ENCODE measurements around the gene DHRSX. TPM values are rescaled to one million over a fixed set of nuclear protein-coding genes. Genes with fewer than 3 reads are reported as not detected.

DHRSX gene
- total RNA-seq, 2 donors from 2014 or later = 19.6 to 21.6 TPM

- H3K36me3 Mint-ChIP-seq (ENCODE audit: low read depth) = peaks cover 50% of the 10 kb centered on the region
- H3K9me3 Mint-ChIP-seq = no peaks in the 10 kb centered on the region
- H3K27ac Mint-ChIP-seq = no peak overlapping the region
- H3K4me1 Mint-ChIP-seq = no peaks in the 10 kb centered on the region
- ATAC-seq (replicated peaks) = no peak
- H3K27me3 Mint-ChIP-seq = no peaks in the 10 kb centered on the region
- H3K4me3 Mint-ChIP-seq = no peak overlapping the region
Observed at GRCh38 chrX:2410279-2411020, 90.3 kb downstream of the DHRSX start.

- Mint-ChIP-seq H3K27me3 (no peaks in the 10 kb centered on the region), H3K4me1 (no peaks in the 10 kb centered on the region), H3K36me3 (ENCODE audit: low read depth) (peaks cover 53% of the 10 kb centered on the region)
Observed at GRCh38 chrX:2409796-2410195, 91.0 kb downstream of the DHRSX start.

GRCh38 chrX:2408856-2409255 lies 91.9 kb downstream of the DHRSX start:
- no peaks in the 10 kb centered on the region for H3K4me1 Mint-ChIP-seq
- H3K36me3 Mint-ChIP-seq (ENCODE audit: low read depth) = peaks cover 56% of the 10 kb centered on the region
- no peak for ATAC-seq (replicated peaks)
- H3K27ac Mint-ChIP-seq = no peak overlapping the region
- H3K9me3 Mint-ChIP-seq = no peaks in the 10 kb centered on the region
- H3K27me3 Mint-ChIP-seq = no peaks in the 10 kb centered on the region
- no peak overlapping the region for H3K4me3 Mint-ChIP-seq

More at GRCh38 chrX:2409796-2410195, 91.0 kb downstream of the DHRSX start:
- Mint-ChIP-seq H3K27ac (no peak overlapping the region), H3K9me3 (no peaks in the 10 kb centered on the region), H3K4me3 (no peak overlapping the region)
- no peak for ATAC-seq (replicated peaks)

GRCh38 chrX:2406891-2407518 lies 93.8 kb downstream of the DHRSX start:
- no peak for ATAC-seq (replicated peaks)
- Mint-ChIP-seq H3K27ac (no peak overlapping the region), H3K4me3 (no peak overlapping the region), H3K36me3 (ENCODE audit: low read depth) (peaks cover 68% of the 10 kb centered on the region), H3K9me3 (no peaks in the 10 kb centered on the region), H3K27me3 (no peaks in the 10 kb centered on the region), H3K4me1 (no peaks in the 10 kb centered on the region)

GRCh38 chrX:2404776-2405175 lies 96.0 kb downstream of the DHRSX start:
- Mint-ChIP-seq H3K36me3 (ENCODE audit: low read depth) (peaks cover 65% of the 10 kb centered on the region), H3K4me1 (no peaks in the 10 kb centered on the region), H3K9me3 (no peaks in the 10 kb centered on the region), H3K27me3 (no peaks in the 10 kb centered on the region), H3K4me3 (no peak overlapping the region), H3K27ac (no peak overlapping the region)
- ATAC-seq (replicated peaks) = no peak

GRCh38 chrX:2402361-2402690 lies 98.5 kb downstream of the DHRSX start:
- Mint-ChIP-seq H3K36me3 (ENCODE audit: low read depth) (peaks cover 40% of the 10 kb centered on the region), H3K9me3 (no peaks in the 10 kb centered on the region), H3K27me3 (no peaks in the 10 kb centered on the region), H3K4me1 (no peaks in the 10 kb centered on the region), H3K27ac (no peak overlapping the region), H3K4me3 (no peak overlapping the region)
- ATAC-seq (replicated peaks) = no peak

GRCh38 chrX:2401590-2402360 lies 99.0 kb downstream of the DHRSX start:
- Mint-ChIP-seq H3K4me1 (no peaks in the 10 kb centered on the region), H3K27ac (no peak overlapping the region), H3K4me3 (no peak overlapping the region), H3K27me3 (no peaks in the 10 kb centered on the region), H3K36me3 (ENCODE audit: low read depth) (peaks cover 35% of the 10 kb centered on the region), H3K9me3 (no peaks in the 10 kb centered on the region)
- no peak for ATAC-seq (replicated peaks)

- ATAC-seq (replicated peaks) = no peak
- H3K27ac Mint-ChIP-seq = no peak overlapping the region
- no peaks in the 10 kb centered on the region for H3K9me3 Mint-ChIP-seq
- H3K4me3 Mint-ChIP-seq = no peak overlapping the region
- no peaks in the 10 kb centered on the region for H3K27me3 Mint-ChIP-seq
- H3K4me1 Mint-ChIP-seq = no peaks in the 10 kb centered on the region
- H3K36me3 Mint-ChIP-seq (ENCODE audit: low read depth) = peaks cover 31% of the 10 kb centered on the region
Observed at GRCh38 chrX:2401201-2401589, 99.6 kb downstream of the DHRSX start.

GRCh38 chrX:2398064-2398656 lies 102.6 kb downstream of the DHRSX start:
- Mint-ChIP-seq H3K4me3 (no peak overlapping the region), H3K27ac (no peak overlapping the region), H3K9me3 (no peaks in the 10 kb centered on the region), H3K27me3 (no peaks in the 10 kb centered on the region), H3K36me3 (ENCODE audit: low read depth) (peaks cover 24% of the 10 kb centered on the region), H3K4me1 (no peaks in the 10 kb centered on the region)
- ATAC-seq (replicated peaks) = no peak

- Mint-ChIP-seq H3K27ac (no peak overlapping the region), H3K4me3 (no peak overlapping the region), H3K36me3 (ENCODE audit: low read depth) (peaks cover 20% of the 10 kb centered on the region), H3K27me3 (no peaks in the 10 kb centered on the region), H3K9me3 (no peaks in the 10 kb centered on the region), H3K4me1 (no peaks in the 10 kb centered on the region)
- no peak for ATAC-seq (replicated peaks)
Observed at GRCh38 chrX:2397229-2398063, 103.3 kb downstream of the DHRSX start.

- Mint-ChIP-seq H3K4me1 (no peaks in the 10 kb centered on the region), H3K27ac (no peak overlapping the region), H3K4me3 (no peak overlapping the region), H3K9me3 (peaks cover 3% of the 10 kb centered on the region), H3K27me3 (no peaks in the 10 kb centered on the region), H3K36me3 (ENCODE audit: low read depth) (peaks cover 24% of the 10 kb centered on the region)
- ATAC-seq (replicated peaks) = no peak
Observed at GRCh38 chrX:2395261-2395992, 105.3 kb downstream of the DHRSX start.

GRCh38 chrX:2391869-2392606 lies 108.7 kb downstream of the DHRSX start:
- Mint-ChIP-seq H3K4me1 (peaks cover 4% of the 10 kb centered on the region), H3K4me3 (no peak overlapping the region), H3K27me3 (no peaks in the 10 kb centered on the region), H3K9me3 (peaks cover 3% of the 10 kb centered on the region), H3K36me3 (ENCODE audit: low read depth) (peaks cover 46% of the 10 kb centered on the region), H3K27ac (no peak overlapping the region)
- no peak for ATAC-seq (replicated peaks)

- ATAC-seq (replicated peaks) = no peak
- H3K27ac Mint-ChIP-seq = no peak overlapping the region
- H3K4me1 Mint-ChIP-seq = peaks cover 4% of the 10 kb centered on the region
- H3K27me3 Mint-ChIP-seq = no peaks in the 10 kb centered on the region
- no peak overlapping the region for H3K4me3 Mint-ChIP-seq
- H3K36me3 Mint-ChIP-seq (ENCODE audit: low read depth) = peaks cover 46% of the 10 kb centered on the region
- H3K9me3 Mint-ChIP-seq = peaks cover 3% of the 10 kb centered on the region
Observed at GRCh38 chrX:2390754-2391153, 110.0 kb downstream of the DHRSX start.
